Cerebellar nuclear complex (tissue), 1 donor: Measurements from ENCODE around the gene TUT4.

Experiments used
- DNase-seq, 2 experiments: peaks; one replicate each; lab custom pipeline; 2025; lab: John Stamatoyannopoulos, UW

TUT4 gene

DNA sequence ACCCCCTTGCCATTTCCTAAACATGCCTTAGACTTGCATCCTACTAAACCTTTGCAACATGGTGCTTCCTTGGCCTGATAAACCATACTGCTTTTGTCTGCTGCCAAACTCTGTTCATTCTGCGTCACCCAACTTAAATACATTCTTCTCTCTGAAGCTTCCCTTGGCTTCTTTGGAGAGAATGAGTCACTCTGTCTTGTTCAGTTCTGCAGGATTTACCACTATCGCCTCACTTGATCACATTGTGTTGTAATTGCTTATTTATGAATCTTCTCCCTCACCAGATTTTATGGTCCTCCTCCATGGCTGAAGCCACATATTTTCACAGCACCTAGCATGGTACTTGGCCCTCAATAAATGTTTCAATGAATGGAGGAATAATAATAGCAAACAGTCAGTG lies 21.7 kb upstream of the TUT4 start:
- DNase-seq = no peak

DNA sequence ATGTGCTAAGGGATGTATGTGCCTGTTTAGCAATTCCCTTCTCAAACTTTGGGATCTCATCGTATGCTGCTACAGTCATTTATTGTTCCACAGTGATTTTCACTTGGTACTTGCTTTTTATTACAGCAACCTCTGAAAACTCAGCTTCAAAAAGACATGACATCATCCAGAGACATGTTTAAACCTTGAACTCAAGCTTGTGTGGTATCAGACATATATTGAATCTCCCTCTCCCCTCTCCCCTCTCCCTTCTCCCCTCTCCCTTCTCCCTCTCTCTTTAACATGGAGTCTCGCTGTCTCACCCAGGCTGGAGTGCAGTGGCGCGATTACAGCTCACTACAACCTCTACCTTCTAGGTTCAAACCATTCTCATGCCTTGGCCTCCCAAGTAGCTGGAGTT lies 19.5 kb upstream of the TUT4 start:
- DNase-seq = no peak

- no peak for DNase-seq
Observed at GRCh38 chr1:52571783-52572182, 18.9 kb upstream of the TUT4 start.

DNA sequence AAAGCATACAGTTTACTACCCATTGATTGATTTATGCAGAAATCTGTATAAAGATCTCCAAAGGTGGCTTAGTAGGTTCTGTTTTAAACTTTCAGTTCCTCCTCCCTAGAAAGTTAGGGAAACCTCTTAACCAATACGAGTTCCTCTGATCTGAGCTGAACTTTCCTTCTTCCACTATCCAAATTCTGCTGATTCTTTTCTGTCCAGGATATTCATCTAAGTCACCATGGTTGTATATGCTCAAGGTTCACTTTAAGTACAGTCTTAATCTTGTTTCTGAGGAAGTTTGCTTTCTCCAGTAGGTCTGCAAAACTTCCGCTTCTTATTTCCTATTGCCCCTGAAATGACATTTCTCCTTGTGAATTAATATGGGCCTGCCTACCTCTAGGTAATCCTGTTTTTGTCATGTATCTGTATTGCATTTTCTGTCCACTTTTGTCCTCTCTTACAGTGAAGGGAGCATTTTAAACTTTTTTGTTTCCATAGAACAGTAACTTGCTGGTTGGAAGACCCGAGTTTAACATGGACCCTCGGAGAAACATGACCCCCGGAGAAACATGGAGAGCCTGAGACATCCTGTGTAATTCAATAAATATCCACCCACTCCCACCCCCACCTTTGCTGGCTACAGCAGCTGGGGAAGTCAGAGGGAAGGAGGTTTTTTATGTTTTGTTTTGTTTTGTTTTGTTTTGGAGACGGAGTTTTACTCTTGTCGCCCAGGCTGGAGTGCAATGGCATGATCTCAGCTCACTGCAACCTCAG lies 16.7 kb upstream of the TUT4 start:
- DNase-seq = no peak

GRCh38 chr1:52567943-52568342 lies 15.1 kb upstream of the TUT4 start:
- DNase-seq = no peak

DNA sequence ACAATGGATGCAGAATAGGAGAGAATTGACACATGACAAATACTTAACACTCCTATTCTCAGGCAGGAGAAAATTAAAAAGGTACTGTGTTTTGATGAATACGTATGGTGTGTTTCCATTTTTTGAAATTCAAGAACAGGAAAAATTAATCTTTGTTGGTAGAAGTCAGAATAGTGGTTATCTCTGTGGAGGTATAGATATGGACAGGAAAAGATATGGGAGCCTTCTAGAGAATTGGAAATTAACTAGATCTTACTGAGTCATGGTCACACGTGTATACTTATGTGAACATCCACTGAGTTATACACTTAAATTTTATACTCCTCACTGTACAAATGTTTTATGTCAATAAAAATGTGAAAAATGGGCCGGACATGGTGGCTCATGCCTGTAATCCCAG lies 9.9 kb upstream of the TUT4 start:
- no peak for DNase-seq

DNA sequence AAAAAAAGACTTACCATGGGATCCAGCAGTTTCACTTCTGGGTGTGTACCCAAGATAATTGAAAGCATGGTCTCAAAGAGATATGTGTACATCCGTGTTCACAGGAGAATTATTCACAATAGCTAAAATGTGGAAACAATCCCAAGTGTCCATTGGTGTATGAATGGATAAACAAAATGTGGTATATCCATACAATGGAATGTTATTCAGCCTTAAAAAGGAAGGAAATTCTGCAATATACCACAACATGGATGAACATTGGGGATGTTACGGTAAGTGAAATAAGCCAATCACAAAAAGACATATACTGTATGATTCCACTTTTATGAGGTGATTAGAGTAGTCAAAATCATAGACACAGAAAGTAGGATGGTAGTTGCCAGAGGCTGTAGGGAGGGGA lies 7.0 kb upstream of the TUT4 start:
- DNase-seq = no peak

- DNase-seq = no peak
Observed at GRCh38 chr1:52558941-52559340, 6.0 kb upstream of the TUT4 start.

GRCh38 chr1:52556641-52557360 lies 3.9 kb upstream of the TUT4 start:
- DNase-seq = no peak

- no peak for DNase-seq
Observed at GRCh38 chr1:52554756-52555155, 1.9 kb upstream of the TUT4 start.

- DNase-seq = no peak
Observed at GRCh38 chr1:52554267-52554640, 1.4 kb upstream of the TUT4 start.

- peak in 1 of 2 experiments; percentile 35 for DNase-seq
Observed at GRCh38 chr1:52553362-52554266, 722 bp upstream of the TUT4 start.

DNA sequence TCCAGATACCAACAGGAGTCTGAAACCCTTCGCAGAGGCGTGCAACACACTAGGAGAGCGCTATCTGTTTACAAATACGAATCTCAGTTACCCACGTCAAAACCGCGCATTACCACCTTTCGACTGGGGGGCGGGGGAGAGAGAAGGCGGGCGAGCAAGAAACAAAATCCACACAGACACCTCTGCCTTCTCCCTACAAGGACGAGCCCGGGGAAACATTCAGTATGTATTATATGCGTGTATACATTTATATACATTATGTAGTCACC lies 722 bp downstream of the TUT4 start:
- DNase-seq = no peak

- DNase-seq = no peak
Observed at GRCh38 chr1:52551507-52552235, 1.2 kb downstream of the TUT4 start.

DNA sequence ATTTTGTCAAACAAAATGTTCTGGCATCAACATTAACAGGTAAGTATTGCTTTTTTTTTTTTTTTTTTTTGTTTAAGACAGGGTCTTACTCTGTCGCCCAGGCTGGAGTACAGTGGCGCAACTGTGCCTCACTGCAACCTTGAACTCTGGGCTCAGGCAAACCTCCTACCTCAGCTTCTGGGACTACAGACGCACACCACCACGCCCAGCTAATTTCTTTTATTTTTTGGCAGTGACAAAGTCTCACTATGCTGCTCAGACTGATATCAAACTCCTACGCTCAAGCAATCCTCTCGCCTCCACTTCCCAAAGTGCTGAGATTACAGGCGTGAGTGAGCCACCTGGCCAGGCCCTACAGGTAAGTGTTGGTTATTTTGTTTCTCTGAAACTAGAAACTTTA lies 2.4 kb downstream of the TUT4 start:
- DNase-seq = no peak

DNA sequence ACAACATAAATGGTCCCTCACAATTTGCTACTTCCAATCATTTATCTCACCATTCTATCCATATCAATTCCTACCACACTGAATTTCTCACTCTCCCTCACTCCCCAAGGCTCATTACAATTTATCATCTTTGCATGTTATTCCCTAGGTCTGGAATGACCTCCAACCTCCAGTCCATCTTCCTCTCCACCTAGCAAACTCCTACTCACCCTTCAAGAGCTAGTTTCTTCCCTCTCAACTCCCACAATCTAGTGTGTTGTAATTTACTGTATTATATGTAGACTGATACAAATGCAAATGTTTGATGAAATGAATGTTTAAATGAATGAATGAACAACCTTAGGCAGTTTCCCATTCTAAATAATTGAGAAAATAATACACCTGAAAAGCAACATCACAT lies 3.6 kb downstream of the TUT4 start:
- no peak for DNase-seq

DNA sequence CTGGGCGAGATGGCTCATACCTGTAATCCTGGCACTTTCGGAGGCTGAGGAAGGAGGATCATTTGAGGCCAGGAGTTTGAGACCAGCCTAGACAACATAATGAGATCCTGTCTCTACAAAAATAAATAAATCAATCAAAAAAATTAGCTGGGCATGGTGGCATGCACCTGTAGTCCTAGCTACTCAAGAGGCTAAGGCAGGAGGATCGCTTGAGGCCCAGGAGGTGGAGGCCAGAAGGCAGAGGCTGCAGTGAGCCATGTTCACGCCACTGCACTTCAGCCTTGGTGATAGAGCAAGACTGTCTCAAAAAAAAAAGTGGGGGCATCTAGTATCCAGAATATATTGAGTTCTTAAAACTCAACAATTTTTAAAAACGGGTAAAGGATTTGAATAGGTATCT lies 6.0 kb downstream of the TUT4 start:
- DNase-seq = no peak

- no peak for DNase-seq
Observed at GRCh38 chr1:52544665-52545525, 8.0 kb downstream of the TUT4 start.

DNA sequence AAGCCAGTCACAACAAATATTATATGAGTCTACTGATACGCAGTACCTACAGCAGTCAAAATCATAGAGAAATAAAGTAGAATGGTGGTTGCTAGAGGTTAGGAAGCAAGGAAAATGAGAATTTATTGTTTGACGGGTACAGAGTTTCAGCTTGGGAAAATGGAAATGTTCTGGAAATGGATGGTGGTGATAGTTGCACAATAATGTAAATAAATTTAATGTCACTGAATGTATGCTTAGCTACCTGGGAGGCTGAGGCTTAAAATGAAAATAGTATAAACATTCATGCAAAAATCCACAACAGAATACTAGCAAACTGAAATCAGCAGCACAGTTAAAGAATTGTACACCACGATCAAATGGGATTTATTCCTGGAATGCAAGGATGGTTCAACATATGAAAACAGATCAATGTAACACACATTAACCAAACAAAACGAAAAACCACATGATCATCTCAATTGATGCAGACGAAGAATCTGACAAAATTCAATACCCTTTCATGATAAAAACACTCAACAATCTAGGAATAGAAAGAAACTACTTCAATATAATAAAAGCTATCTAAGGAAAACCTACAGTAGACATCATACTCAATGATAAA lies 10.7 kb downstream of the TUT4 start:
- no peak for DNase-seq

- no peak for DNase-seq
Observed at GRCh38 chr1:52534928-52535764, 17.7 kb downstream of the TUT4 start.
